Measurements from ENCODE around the gene TPX2.

GRCh38 chr20:31822421-31823330 is 83.6 kb downstream of the TPX2 start:
- TF ChIP-seq POLR2A (IDR thresholded peaks at IDR 0.05) (no peak), EP300 (IDR thresholded peaks at IDR 0.05; ENCODE audit: low read depth) (no peak)
